PFSK-1 (cell line): Measurements from ENCODE around the gene MPP4.
A peak's percentile ranks its signal among the peaks of the same experiment; 100 is the strongest.

ENCODE experiments used
- FOXP2 ChIP-seq: optimal IDR thresholded peaks from 2 replicates; pipeline ENCODE3; 2011; ENCODE audit warnings: borderline replicate concordance, control low read depth, inconsistent platforms; ENCODE audit not compliant: insufficient read depth; ENCODE audit errors: extremely low read length, extremely low read depth
- POLR2AphosphoS5 ChIP-seq: IDR thresholded peaks from 2 replicates; pipeline ENCODE4 v1.6.1; 2012; ENCODE audit warnings: low read depth, mild to moderate bottlenecking, control low read depth, low read length, moderate library complexity
- SIN3A ChIP-seq: IDR thresholded peaks from 2 replicates; pipeline ENCODE4 v1.6.1; 2012; ENCODE audit warnings: mild to moderate bottlenecking, low read length, moderate library complexity, borderline replicate concordance; ENCODE audit not compliant: insufficient read depth
- TAF1 ChIP-seq: IDR thresholded peaks from 2 replicates; pipeline ENCODE4 v1.6.1; 2012; ENCODE audit warnings: low read length, control low read depth, borderline replicate concordance; ENCODE audit not compliant: insufficient read depth
- TF ChIP-seq, protein P1 (sequence below), 2 experiments: IDR thresholded peaks; 2 replicates each; pipeline versions ENCODE4 v1.6.1 to v1.8.0; 2011 to 2012; ENCODE audit warnings: low read depth in 2 of 2, low read length in 2 of 2, control low read depth in 1 of 2, inconsistent platforms in 1 of 2, mild to moderate bottlenecking in 1 of 2, moderate library complexity in 1 of 2; ENCODE audit not compliant: insufficient read depth in 1 of 2

The MPP4 gene

DNA sequence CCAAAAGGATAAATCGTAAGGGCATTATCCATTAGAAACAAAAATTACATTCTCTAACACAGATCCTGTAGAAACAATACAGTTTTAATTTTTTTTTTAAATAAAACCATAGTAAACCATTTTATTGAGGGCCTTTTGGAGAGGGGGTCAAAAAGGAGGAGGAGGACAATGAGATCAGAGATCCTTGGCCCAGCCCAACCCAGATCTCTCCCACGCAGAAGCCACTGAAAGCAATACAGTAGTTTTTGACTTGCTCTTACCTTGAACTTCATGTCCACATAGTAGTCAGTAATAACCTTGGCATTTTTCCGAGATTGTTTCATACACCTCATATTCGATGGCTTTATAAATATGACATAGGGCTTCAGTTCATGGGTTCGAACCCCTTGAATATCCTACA lies 51.0 kb downstream of the MPP4 start:
- TF ChIP-seq SIN3A, result no peak
- TF ChIP-seq FOXP2, result no peak
- no peak for TF ChIP-seq TAF1
- TF ChIP-seq, protein P1, sequence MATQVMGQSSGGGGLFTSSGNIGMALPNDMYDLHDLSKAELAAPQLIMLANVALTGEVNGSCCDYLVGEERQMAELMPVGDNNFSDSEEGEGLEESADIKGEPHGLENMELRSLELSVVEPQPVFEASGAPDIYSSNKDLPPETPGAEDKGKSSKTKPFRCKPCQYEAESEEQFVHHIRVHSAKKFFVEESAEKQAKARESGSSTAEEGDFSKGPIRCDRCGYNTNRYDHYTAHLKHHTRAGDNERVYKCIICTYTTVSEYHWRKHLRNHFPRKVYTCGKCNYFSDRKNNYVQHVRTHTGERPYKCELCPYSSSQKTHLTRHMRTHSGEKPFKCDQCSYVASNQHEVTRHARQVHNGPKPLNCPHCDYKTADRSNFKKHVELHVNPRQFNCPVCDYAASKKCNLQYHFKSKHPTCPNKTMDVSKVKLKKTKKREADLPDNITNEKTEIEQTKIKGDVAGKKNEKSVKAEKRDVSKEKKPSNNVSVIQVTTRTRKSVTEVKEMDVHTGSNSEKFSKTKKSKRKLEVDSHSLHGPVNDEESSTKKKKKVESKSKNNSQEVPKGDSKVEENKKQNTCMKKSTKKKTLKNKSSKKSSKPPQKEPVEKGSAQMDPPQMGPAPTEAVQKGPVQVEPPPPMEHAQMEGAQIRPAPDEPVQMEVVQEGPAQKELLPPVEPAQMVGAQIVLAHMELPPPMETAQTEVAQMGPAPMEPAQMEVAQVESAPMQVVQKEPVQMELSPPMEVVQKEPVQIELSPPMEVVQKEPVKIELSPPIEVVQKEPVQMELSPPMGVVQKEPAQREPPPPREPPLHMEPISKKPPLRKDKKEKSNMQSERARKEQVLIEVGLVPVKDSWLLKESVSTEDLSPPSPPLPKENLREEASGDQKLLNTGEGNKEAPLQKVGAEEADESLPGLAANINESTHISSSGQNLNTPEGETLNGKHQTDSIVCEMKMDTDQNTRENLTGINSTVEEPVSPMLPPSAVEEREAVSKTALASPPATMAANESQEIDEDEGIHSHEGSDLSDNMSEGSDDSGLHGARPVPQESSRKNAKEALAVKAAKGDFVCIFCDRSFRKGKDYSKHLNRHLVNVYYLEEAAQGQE (IDR thresholded peaks at IDR 0.05; ENCODE audit: insufficient read depth in 1 of 2, low read depth in 2 of 2, low read length in 2 of 2), result no peak
- no peak for TF ChIP-seq POLR2AphosphoS5

DNA sequence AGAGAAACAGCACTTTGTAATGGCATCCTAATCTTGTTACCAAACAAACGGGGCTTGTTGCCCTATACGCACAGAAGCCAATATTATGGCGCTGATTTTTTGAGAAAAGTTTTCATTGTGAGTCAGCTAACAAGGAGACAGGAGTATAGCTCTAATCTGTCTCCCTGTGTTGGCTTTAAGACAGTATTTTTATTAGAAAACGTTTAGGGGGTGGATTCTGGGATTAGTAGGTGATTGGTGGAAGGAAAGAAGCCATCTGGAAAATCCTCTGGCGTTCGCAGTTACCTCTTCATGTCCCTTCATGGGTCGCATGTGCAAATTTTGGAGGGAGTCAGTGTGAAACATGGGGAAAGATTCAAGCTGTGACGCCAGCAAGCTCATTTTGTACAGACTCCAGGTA lies 54.4 kb downstream of the MPP4 start:
- TF ChIP-seq SIN3A, result no peak
- TF ChIP-seq, protein P1 (IDR thresholded peaks at IDR 0.05; ENCODE audit: insufficient read depth in 1 of 2, low read depth in 2 of 2, low read length in 2 of 2), result no peak
- TF ChIP-seq TAF1, result no peak
- TF ChIP-seq FOXP2, result no peak
- TF ChIP-seq POLR2AphosphoS5, result no peak

DNA sequence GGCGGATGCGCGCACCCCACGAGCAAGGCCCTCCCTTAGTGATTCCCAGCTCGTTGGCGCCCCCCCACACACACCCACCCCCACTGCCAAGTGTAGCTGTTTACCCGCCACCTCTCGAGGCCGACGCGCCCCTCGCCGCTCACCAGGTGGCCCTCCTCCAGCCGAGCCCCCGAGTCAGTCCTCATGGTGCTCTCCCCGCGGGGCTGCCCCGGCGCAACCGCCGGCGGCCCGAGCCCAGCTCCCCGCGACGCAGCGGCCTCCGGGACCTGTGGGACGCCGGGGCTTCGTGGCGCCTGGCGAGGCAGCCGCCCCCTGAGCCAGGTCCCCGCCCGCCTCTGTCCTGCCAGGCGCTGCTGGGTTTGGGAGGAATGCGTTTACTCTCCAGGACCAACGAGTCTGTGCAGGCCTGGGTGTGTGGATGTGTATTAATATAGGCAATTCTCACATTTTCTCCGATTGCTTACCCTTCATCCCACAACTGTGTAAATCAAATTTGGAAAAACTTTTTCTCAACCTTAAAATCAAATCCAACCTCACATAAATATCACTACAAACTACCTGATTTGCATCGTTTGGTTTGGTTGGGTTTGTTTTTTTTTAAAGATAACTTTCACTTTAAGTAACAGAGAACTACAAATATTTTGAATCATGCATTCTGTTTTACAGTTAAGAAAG lies 55.1 kb downstream of the MPP4 start, which contains the start of gene TMEM237:
TMEM237 (minus strand) TSS at position 288 of the 675 bp plus-strand sequence; CDS start at position 185, 103 bp downstream.
- TF ChIP-seq TAF1 (no peak), SIN3A (no peak), FOXP2 (peak; percentile 31), POLR2AphosphoS5 (no peak)
- TF ChIP-seq, protein P1 (IDR thresholded peaks at IDR 0.05; ENCODE audit: insufficient read depth in 1 of 2, low read depth in 2 of 2, low read length in 2 of 2), result no peak

DNA sequence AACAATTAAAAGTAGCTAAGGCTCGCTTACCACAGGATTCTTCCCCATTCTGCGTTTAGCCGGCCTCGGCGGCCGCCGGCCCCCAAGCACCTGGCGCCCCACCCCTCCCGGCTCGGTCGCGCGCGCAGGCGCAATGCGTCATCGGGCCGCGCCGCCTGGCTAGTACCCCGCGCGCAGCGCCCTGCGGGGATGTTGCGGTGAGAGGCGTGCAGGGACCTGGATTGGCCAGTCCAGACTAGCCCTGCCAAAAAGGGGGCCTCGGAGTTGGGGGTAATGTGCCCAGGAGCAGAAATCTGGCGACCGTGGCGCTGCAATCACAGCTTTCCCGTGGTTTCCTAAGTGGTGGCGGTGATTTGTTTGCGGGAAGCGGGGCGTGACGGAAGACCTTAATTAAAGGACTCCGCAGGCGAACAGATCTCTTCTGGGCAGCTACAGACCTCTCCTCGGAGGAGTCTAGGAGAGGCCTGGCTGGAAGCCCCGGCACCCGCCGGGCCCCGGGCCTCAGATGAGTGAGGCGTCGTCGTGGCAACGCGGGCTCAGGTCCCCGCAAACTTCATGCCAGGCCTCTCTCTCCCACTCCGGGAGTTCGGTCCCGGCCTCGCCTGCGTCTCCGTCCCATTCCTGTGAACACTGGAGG lies 55.7 kb downstream of the MPP4 start:
- TF ChIP-seq, protein P1 (IDR thresholded peaks at IDR 0.05; ENCODE audit: insufficient read depth in 1 of 2, low read depth in 2 of 2, low read length in 2 of 2), result no peak
- TF ChIP-seq SIN3A (no peak), POLR2AphosphoS5 (peak; percentile 82), FOXP2 (peak; percentile 70), TAF1 (no peak)
